Pancreas (tissue), 10 donors: ENCODE measurements around the gene ASPHD1. TPM values are rescaled to one million over a fixed set of nuclear protein-coding genes. Genes with fewer than 3 reads are reported as not detected.

Experiments used
- ATAC-seq, 4 donors: fragments of 200-7000 bp; cut with Tn5 transposase; one replicate each; pipeline versions ENCODE4 v1.8.0 to v1.9.1; 2020; ENCODE audit warnings: mild to moderate bottlenecking in 4 of 4, moderate library complexity in 4 of 4
- DNase-seq, 6 donors: peaks; one replicate each; pipeline ENCODE4 v3.0.0-alpha.2; 2020
- FAIRE-seq: peaks from 2 replicates; lab custom pipeline; 2012; peaks lifted over from hg19 to GRCh38; lab: Jason Lieb, UNC
- H3K27ac ChIP-seq, 4 donors: fragments of 200-600 bp; sonication (generic); 1 replicate in 3 of 4; 2 replicates in 1 of 4; pipeline versions ENCODE4 v1.5.0 to v1.8.0; 2020
- H3K27me3 ChIP-seq, 4 donors: fragments of 200-600 bp; one replicate each; pipeline ENCODE4 v1.8.0; 2021
- H3K36me3 ChIP-seq, 3 donors: fragments of 200-600 bp; sonication (generic) in 1 of 3; one replicate each; pipeline versions ENCODE4 v1.5.0 to v1.8.0; 2020 to 2021
- H3K4me1 ChIP-seq, 3 donors: fragments of 200-600 bp; one replicate each; pipeline ENCODE4 v1.8.0; 2021
- H3K4me3 ChIP-seq, 4 donors: fragments of 200-600 bp; sonication (generic) in 2 of 4; one replicate each; pipeline versions ENCODE4 v1.5.0 to v1.8.0; 2020 to 2021
- H3K9me3 ChIP-seq, 4 donors: fragments of 200-600 bp; one replicate each; pipeline ENCODE4 v1.8.0; 2021
- WGBS, 2 donors: extraction: QIAGEN DNeasy Blood & Tissue Kit; methylation state at CpG; one replicate each; pipeline ENCODE4 v1.1.7; 2013; 5-methylcytosine and 5-hydroxymethylcytosine counted together
- intact Hi-C, 3 donors: fragments of 100-400 bp; cut with DNase I; formaldehyde crosslinking; loops; one replicate each; pipeline versions ENCODE4 v1.11.1 to v1.14.2; 2022
- polyA plus RNA-seq, 2 donors: library from polyadenylated mRNA; stranded (reverse); fragments of 200-250 nt; gene quantifications; one replicate each; pipeline ENCODE4 v1.2.3, GENCODE V29; 2013
- total RNA-seq, 6 donors: library from RNA; stranded (reverse); fragmentation: NEBNext Ultra II Directional in 4 of 6; extraction: Animal tissue kit (Norgen Biotek cat#: 25700) in 4 of 6; gene quantifications; one replicate each; pipeline versions ENCODE4 v1.2.1 to v1.2.4, GENCODE V29; 2021 to 2023
- TF ChIP-seq, protein P1 (sequence below), 4 donors: fragments of 200-600 bp; sonication (generic) in 3 of 4; IDR thresholded peaks; one replicate each; pipeline versions ENCODE4 v1.5.0 to v1.8.0; 2021; ENCODE audit warnings: antibody characterized with exemption in 4 of 4
- donor health status: healthy with polysubstance abuse.
- donor health status: DM: no; HTN: no; CAD: no; lungs with moderate emphysema.
- donor health status: DM: no; HTN: no; CAD: no.
- donor health status: control.
- donor health status: control.
- donor health status: Bipolar disorder and iron deficiency.
- donor health status: DM: yes; HTN: yes; CAD: no.
- donor health status: DM: no; HTN: no; CAD: no.
- donor health status: DM: no; HTN: no; CAD: no.
- donor health status: DM: yes; HTN: yes; CAD: no.

ASPHD1 gene
- total and polyA plus RNA-seq, 8 donors: 3.8 to 21.2 (median 7.8) TPM

- no peak overlapping the region for H3K27ac ChIP-seq
- 76 to 85% methylated on average over 7 of the region's 7 CpGs for WGBS, 2 donors
- intact Hi-C loops: no loop called here
- DNase-seq: no peak
- H3K4me3 ChIP-seq: no peak overlapping the region
- H3K9me3 ChIP-seq: no peaks in the 10 kb centered on the region
- no peaks in the 10 kb centered on the region for H3K27me3 ChIP-seq
- TF ChIP-seq, protein P1, sequence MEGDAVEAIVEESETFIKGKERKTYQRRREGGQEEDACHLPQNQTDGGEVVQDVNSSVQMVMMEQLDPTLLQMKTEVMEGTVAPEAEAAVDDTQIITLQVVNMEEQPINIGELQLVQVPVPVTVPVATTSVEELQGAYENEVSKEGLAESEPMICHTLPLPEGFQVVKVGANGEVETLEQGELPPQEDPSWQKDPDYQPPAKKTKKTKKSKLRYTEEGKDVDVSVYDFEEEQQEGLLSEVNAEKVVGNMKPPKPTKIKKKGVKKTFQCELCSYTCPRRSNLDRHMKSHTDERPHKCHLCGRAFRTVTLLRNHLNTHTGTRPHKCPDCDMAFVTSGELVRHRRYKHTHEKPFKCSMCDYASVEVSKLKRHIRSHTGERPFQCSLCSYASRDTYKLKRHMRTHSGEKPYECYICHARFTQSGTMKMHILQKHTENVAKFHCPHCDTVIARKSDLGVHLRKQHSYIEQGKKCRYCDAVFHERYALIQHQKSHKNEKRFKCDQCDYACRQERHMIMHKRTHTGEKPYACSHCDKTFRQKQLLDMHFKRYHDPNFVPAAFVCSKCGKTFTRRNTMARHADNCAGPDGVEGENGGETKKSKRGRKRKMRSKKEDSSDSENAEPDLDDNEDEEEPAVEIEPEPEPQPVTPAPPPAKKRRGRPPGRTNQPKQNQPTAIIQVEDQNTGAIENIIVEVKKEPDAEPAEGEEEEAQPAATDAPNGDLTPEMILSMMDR (IDR thresholded peaks at IDR 0.05): no peak
- no peak for FAIRE-seq
- peaks cover 0 to 12% (median 11%) of the 10 kb centered on the region in 3 donors for H3K4me1 ChIP-seq
- H3K36me3 ChIP-seq: peaks cover 0 to 9% (median 0%) of the 10 kb centered on the region in 3 donors
- ATAC-seq: no peak
Measured at GRCh38 chr16:29857133-29857760, 43.0 kb upstream of the ASPHD1 start.

GRCh38 chr16:29858149-29858849 is 42.0 kb upstream of the ASPHD1 start:
- H3K27me3 ChIP-seq: no peaks in the 10 kb centered on the region
- FAIRE-seq (no peak), DNase-seq (peak in 1 of 6 donors; percentile 58), ATAC-seq (no peak)
- no peak overlapping the region for H3K27ac ChIP-seq
- no peak overlapping the region for H3K4me3 ChIP-seq
- TF ChIP-seq, protein P1 (IDR thresholded peaks at IDR 0.05): no peak
- H3K4me1 ChIP-seq: peaks cover 0 to 13% (median 11%) of the 10 kb centered on the region in 3 donors
- peaks cover 0 to 9% (median 0%) of the 10 kb centered on the region in 3 donors for H3K36me3 ChIP-seq
- no peaks in the 10 kb centered on the region for H3K9me3 ChIP-seq
- 50 to 53% methylated on average over 10 of the region's 10 CpGs for WGBS, 2 donors
- intact Hi-C loops: no loop called here

DNA sequence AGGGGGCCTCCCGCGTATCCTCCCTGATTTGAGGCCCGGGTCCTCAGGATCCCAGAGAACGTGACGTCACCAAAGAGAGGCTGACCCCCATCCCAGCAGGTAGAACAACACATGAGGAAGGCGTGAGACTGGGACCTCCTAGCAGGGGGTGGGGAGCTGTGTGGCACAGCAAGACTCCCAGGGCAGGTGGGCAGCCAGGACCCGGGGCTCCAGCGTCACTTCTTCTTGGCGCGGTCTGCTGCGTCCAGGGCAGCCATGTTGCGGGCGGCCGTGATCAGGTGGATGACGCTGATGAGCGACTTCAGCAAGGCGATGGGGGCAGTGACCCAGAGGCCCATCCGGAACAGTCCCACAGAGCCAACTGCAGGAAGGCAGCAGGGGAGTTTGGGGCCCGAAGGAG is 41.3 kb upstream of the ASPHD1 start:
- TF ChIP-seq, protein P1 (IDR thresholded peaks at IDR 0.05): no peak
- intact Hi-C loops: no loop called here
- no peaks in the 10 kb centered on the region for H3K27me3 ChIP-seq

DNA sequence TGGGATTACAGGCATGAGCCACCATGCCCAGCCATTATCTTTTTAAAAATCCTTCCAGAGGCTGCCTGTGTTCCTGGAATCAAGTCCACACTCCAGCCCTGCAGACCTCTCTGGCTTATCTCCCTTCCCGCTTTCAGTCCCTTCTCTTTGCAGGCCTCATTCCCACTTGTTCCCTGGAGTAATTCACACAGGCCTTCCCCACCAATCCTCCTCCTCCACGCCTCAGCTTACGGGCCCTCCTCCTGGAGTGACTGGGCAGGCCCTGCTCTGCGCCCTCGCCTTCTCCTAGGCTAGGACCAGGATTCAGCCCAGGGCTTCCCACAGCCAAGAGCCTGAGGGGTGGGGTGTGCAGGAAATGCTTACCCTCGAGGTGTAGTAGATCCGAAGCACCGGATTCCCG is 40.1 kb upstream of the ASPHD1 start:
- intact Hi-C loops: loop anchor here in 1 of 3 donors (10.0 kb wide), 1 partner anchor 145 kb away; no protein-coding TSS in a partner anchor
- no peak overlapping the region for H3K27ac ChIP-seq
- no peak overlapping the region for H3K4me3 ChIP-seq
- no peaks in the 10 kb centered on the region for H3K9me3 ChIP-seq
- ATAC-seq (no peak), DNase-seq (no peak), FAIRE-seq (no peak)
- TF ChIP-seq, protein P1 (IDR thresholded peaks at IDR 0.05): no peak
- peaks cover 0 to 9% (median 0%) of the 10 kb centered on the region in 3 donors for H3K36me3 ChIP-seq
- H3K4me1 ChIP-seq: peaks cover 0 to 16% (median 11%) of the 10 kb centered on the region in 3 donors
- H3K27me3 ChIP-seq: no peaks in the 10 kb centered on the region
- WGBS, 2 donors: 88 to 92% methylated on average over 9 of the region's 9 CpGs

More for the DNA sequence above, 41.3 kb upstream of the ASPHD1 start:
- no peak for ATAC-seq
- H3K36me3 ChIP-seq: peaks cover 0 to 9% (median 0%) of the 10 kb centered on the region in 3 donors
- FAIRE-seq: no peak
- no peak overlapping the region for H3K27ac ChIP-seq
- no peak for DNase-seq
- peaks cover 0 to 16% (median 11%) of the 10 kb centered on the region in 3 donors for H3K4me1 ChIP-seq
- WGBS, 2 donors: 91 to 95% methylated on average over 18 to 19 of the region's 19 CpGs
- no peaks in the 10 kb centered on the region for H3K9me3 ChIP-seq
- H3K4me3 ChIP-seq: no peak overlapping the region
